Measurements from ENCODE around the gene HNF1A. TPM values are rescaled to one million over a fixed set of nuclear protein-coding genes. Genes with fewer than 3 reads are reported as not detected.

The HNF1A gene
- polyA plus RNA-seq, 1 donor (not counting 4 experiments of a cell fraction or from before 2014, with no cell fraction given) = not detected

DNA sequence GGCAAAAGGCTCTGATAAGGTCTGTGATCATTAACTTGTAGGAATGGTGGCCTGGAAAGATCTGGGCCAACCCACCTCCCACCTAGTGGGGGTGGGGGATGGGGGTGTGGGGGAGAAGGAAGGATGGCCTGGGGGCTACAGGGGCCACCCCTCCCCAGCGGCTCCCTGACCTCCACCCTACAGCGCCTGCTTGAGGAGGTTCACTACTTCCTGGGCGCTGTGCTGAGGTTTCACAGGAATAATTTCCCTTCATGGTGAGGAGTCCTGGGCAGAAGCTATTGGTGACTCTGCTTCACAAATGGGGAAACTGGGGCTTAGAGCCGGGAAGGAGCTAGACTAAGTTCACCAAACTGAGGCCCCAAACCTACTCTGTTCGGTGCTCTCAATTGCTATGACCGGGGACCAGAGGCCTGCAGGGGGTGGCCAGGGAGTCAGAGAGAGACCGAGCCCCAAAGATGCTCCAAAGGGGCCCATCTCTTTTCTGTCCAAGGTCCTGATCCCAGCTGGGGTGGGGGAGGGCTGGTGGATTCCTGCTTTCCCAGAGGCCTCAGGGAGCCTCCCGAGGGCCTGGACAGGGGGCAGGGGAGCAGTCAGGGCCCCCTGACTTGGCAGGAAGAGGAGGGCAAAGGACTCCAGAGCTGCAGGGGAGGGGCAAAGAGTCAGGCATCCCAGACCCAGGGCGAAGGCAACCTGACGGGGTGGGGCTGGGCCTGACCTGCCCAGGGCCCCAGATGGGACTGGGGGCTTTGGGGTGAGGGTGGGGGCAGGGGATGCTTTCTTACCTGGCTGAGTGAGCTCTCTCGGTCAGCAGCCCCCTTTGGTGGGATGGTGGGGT lies 1.7 kb downstream of the HNF1A start:
- Histone ChIP-seq H3K4me3 (ENCODE audit: control insufficient read depth in 2 of 3, extremely low read depth in 1 of 3, insufficient read depth in 2 of 3, low read depth in 1 of 3, low read length in 3 of 3) (no peak overlapping the region), H3K4me1 (ENCODE audit: control insufficient read depth, extremely low read depth, insufficient read depth, low read length) (peaks cover 3% of the 10 kb centered on the region), H3K27me3 (ENCODE audit: control insufficient read depth, extremely low read depth, insufficient read depth, low read length) (no peaks in the 10 kb centered on the region), H3K79me2 (ENCODE audit: control insufficient read depth, insufficient read depth, low read length) (no peaks in the 10 kb centered on the region), H3K9ac (ENCODE audit: control insufficient read depth, extremely low read depth, insufficient read depth, low read length) (no peak overlapping the region), H2AFZ (ENCODE audit: control insufficient read depth, low read length) (no peak overlapping the region), H3K9me3 (ENCODE audit: control insufficient read depth, low read depth, low read length) (no peaks in the 10 kb centered on the region), H3K36me3 (ENCODE audit: control insufficient read depth in 2 of 2, extremely low read depth in 1 of 2, insufficient read depth in 2 of 2, low read length in 2 of 2) (no peaks in the 10 kb centered on the region), H3K9me1 (ENCODE audit: control insufficient read depth, extremely low read depth, insufficient read depth, low read length) (no peaks in the 10 kb centered on the region), H3K27ac (ENCODE audit: control insufficient read depth, insufficient read depth, low read length) (no peak overlapping the region), H4K20me1 (ENCODE audit: control insufficient read depth, extremely low read depth, insufficient read depth, low read length) (no peaks in the 10 kb centered on the region), H3K4me2 (ENCODE audit: control insufficient read depth, extremely low read depth, insufficient read depth, low read depth, low read length) (no peak overlapping the region)
- dilution Hi-C loops (cut with MboI; ENCODE audit: extremely low pct_ligation_motif_present, low sequenced_read_pairs) = no loop called here
- no peak for DNase-seq (ENCODE audit: low read depth, low spot score)
- TF ChIP-seq EZH2 (IDR thresholded peaks at IDR 0.05; ENCODE audit: low read length) = no peak
- TF ChIP-seq CTCF (optimal IDR thresholded peaks at IDR 0.05 in 1 of 3, IDR thresholded peaks at IDR 0.05 in 1 of 3, conservative IDR thresholded peaks at IDR 0.05 in 1 of 3; ENCODE audit: extremely low read depth in 1 of 3, insufficient read depth in 2 of 3, low read length in 3 of 3) = no peak
- no peak for FAIRE-seq

- dilution Hi-C loops (cut with MboI; ENCODE audit: extremely low pct_ligation_motif_present, low sequenced_read_pairs) = no loop called here
- no peak overlapping the region for H3K27ac ChIP-seq (ENCODE audit: control insufficient read depth, insufficient read depth, low read length)
- H3K4me1 ChIP-seq (ENCODE audit: control insufficient read depth, extremely low read depth, insufficient read depth, low read length) = peaks cover 3% of the 10 kb centered on the region
- H3K27me3 ChIP-seq (ENCODE audit: control insufficient read depth, extremely low read depth, insufficient read depth, low read length) = no peaks in the 10 kb centered on the region
- H3K4me2 ChIP-seq (ENCODE audit: control insufficient read depth, extremely low read depth, insufficient read depth, low read depth, low read length) = no peak overlapping the region
- no peaks in the 10 kb centered on the region for H4K20me1 ChIP-seq (ENCODE audit: control insufficient read depth, extremely low read depth, insufficient read depth, low read length)
- no peak overlapping the region for H3K4me3 ChIP-seq (ENCODE audit: control insufficient read depth in 2 of 3, extremely low read depth in 1 of 3, insufficient read depth in 2 of 3, low read depth in 1 of 3, low read length in 3 of 3)
- H3K79me2 ChIP-seq (ENCODE audit: control insufficient read depth, insufficient read depth, low read length) = no peaks in the 10 kb centered on the region
- no peaks in the 10 kb centered on the region for H3K36me3 ChIP-seq (ENCODE audit: control insufficient read depth in 2 of 2, extremely low read depth in 1 of 2, insufficient read depth in 2 of 2, low read length in 2 of 2)
- H3K9me3 ChIP-seq (ENCODE audit: control insufficient read depth, low read depth, low read length) = no peaks in the 10 kb centered on the region
- H3K9me1 ChIP-seq (ENCODE audit: control insufficient read depth, extremely low read depth, insufficient read depth, low read length) = no peaks in the 10 kb centered on the region
- FAIRE-seq = no peak
- no peak for DNase-seq (ENCODE audit: low read depth, low spot score)
- TF ChIP-seq CTCF (optimal IDR thresholded peaks at IDR 0.05 in 1 of 3, IDR thresholded peaks at IDR 0.05 in 1 of 3, conservative IDR thresholded peaks at IDR 0.05 in 1 of 3; ENCODE audit: extremely low read depth in 1 of 3, insufficient read depth in 2 of 3, low read length in 3 of 3) (no peak), EZH2 (IDR thresholded peaks at IDR 0.05; ENCODE audit: low read length) (no peak)
- H3K9ac ChIP-seq (ENCODE audit: control insufficient read depth, extremely low read depth, insufficient read depth, low read length) = no peak overlapping the region
- H2AFZ ChIP-seq (ENCODE audit: control insufficient read depth, low read length) = no peak overlapping the region
Observed at GRCh38 chr12:120980800-120981368, 2.5 kb downstream of the HNF1A start.
